ENCODE measurements around the gene MCCD1.
A peak's percentile ranks its signal among the peaks of the same experiment; 100 is the strongest.
"Not testable (repeated sequence)": the region's sequence is repeated elsewhere in the genome, so short reads cannot be mapped to it uniquely, and the experiment has no call there.

The MCCD1 gene, protein sequence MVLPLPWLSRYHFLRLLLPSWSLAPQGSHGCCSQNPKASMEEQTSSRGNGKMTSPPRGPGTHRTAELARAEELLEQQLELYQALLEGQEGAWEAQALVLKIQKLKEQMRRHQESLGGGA

DNA sequence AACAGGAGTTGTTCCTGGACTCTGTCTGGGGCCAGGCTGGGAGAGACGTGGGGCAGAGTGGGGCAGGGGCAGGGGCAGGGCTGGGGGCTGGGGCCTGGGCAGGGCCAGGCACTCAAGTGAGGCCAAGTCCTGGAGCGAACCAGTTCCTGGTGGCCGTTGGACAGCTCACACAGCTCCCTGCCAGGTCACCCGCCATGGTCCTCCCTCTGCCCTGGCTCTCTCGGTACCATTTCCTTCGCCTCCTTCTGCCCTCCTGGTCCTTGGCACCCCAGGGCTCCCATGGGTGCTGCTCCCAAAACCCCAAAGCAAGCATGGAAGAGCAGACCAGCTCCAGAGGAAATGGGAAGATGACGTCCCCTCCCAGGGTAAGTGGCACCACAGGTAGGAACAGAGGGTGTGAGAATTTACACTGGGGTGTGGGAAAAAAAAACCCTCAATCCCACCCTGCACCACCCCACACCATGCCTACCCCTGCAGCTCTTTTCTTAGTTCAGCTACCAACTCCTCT lies at the start of gene MCCD1:
Gene MCCD1, plus strand, starts transcription at position 142 of the 508 bp plus-strand sequence. Its CDS starts 53 bp downstream, at position 195.
- DNase-seq (ENCODE audit: low read depth): no peak

DNA sequence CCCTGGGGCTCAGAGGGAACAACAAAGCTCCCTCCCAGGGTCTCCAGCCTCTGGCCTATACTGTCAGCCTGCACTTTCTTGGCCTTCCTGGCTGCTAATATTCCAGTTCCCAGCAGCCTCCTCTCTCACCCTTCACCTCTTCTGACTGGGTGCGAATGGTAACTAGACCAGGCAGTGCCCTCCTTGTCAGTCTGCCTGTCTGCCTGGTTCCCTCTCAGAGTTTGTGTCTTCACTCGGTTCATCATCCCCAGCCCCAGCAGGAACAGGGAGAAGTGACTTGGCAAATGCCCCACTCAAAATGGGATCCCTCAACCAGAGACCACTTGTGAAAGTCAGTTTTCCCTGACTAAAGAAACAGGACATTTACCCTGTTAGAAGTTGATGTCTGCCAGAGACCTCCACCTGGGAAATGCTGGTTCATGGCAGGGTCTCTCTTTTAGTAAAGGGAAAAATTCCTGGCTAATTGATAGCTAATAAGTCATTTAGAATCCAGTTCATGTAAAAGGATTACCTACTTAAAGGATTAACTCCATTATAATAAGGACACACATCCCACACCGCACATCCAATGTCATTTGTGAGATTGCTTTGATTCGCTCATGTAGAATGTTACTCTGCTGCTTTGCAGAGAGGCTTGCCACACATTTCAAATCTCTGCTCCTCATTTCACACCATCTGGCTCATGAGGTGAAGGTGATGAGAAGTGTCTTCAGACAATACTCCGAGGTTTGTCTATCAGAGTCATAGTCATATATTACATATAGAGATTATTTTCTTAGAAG lies 49.4 kb upstream of the MCCD1 start:
- no peak for DNase-seq (ENCODE audit: low read depth)

DNA sequence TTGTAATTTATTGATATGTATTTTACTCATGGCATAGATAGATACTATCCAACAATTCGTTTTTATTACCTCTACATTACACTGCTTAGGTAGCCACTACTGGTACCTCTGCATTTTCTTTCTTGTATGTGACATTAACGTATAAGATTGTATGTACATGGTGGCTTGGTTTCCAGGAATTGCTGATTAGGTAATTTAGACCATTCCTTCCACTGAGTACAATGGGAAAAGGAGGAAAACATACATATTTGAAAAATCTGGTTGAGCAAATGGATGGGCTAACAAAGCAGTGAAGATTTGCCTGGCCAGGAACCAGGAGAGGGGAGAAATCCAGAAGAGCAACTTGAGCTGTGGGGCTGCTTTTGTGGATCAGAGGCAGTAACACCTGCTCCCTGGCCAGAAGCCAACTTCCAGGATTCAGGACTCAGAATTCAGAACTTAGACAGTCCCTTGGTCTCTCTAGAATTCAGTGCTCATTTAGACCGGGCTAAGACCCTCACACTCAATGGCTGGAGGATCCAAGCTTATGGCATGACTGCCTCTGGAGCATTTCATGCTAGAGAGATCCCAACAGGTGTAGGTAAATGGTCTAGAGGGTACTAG lies 48.7 kb upstream of the MCCD1 start:
- DNase-seq (ENCODE audit: low read depth): no peak

DNA sequence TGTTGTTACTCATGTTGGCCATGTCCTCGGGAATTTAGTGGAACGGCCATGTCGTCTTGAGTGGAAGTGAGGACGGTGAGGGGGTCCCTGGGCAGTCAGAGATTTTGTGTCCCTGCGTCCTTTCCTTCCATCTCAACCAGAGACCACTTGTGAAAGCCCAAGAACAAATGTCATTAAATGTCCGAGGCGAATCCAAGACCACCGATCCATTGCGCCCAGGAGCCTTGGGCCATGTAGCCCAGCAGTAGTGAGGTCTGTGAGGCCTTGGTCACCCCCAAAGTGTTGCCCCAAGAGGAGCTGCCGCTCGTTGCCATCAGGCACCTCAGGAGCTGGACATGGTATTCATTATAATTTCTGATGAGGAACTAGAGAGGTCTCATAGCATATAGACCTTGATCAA lies 48.2 kb upstream of the MCCD1 start:
- no peak for DNase-seq (ENCODE audit: low read depth)

DNA sequence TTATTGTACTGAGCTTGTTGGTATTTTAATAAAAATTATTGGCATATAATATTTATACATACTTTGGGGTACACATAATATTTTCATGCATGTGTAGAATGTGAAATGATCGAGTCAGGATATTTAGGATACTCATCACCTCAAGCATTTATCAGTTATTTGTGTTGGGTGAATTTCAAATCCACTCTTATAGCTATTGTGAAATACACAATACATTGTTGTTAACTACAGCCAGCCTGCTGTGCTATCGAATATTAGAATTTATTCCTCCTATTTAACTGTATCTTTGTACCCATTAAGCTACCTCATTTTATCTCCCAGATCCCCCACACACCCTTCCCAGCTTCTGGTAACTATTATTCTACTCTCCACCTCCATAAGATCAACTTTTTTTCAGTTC lies 45.4 kb upstream of the MCCD1 start:
- DNase-seq (ENCODE audit: low read depth): no peak

DNA sequence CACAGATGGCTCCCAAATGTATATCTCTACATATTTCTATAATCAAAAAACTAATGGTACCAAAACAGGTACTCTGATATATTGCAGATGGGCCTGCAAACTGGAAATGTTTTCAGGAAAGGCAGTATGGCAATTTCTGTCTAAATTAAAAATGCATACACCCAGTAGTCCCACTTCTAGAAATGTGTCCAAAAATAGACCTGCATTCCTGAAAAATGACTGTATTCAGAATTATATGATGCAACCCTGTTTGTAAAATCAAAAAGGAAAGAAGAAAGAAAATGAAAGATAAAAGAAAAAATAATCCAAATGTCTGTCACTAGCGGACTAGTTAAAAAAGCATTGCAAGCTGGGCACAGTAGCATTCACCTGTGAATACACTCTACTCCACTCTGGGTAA lies 43.7 kb upstream of the MCCD1 start:
- DNase-seq (ENCODE audit: low read depth): no peak

DNA sequence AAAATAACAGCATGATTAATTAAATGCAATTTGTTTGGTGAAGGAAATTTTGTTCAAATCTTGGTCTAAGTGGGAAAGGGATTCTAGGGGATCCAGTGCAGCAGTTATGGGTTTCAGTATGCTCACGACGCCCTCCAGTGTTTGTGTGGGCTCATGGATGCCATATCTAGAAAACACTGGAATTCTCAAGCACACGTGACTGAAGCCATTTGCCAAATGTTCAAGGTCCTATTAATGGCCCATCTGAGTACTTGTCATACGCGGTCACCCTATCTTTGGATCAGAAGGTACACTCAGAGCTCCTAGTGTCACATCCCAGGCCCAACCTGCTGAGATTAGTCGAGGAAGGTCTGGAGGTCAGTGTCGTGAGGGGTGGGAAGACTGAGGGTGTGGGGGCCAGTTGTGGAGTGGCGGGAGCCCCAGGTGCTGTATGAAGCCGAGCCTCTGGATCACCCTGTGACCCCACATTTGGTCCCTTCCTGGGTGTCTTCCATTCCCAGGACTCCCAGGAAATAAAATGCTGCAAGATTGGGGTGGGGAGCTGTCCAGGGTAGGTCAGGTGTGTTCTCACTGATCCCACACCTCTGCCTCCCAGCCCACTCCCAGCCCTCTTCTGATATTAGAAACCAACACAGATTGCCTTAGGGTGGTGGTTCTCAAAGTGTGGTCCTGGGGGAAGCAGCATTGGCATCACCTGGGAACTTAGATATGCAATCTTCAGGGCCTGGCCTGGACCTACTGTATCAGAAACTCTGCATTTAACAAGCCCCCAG lies 42.5 kb upstream of the MCCD1 start:
- DNase-seq (ENCODE audit: low read depth): not testable (repeated sequence)

DNA sequence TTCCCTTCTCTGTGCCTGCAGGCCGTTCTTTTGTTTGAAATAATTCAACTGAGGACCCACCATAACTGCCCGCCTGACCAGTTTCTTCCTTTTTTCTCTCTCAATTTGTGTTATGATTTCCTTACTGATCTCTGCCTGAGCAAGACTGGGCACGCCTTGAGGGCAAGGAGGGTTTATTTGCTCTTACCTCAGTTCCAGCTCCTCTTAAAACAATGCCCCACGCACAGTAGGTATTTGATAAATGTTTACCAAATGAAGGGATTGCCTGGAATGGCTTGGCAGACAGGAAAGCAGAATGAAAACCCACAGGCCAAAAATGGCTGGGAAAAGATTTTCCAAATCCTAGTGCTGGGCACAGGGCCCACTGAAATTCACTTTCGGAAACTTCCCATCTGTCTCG lies 41.1 kb upstream of the MCCD1 start:
- DNase-seq (ENCODE audit: low read depth): not testable (repeated sequence)

DNA sequence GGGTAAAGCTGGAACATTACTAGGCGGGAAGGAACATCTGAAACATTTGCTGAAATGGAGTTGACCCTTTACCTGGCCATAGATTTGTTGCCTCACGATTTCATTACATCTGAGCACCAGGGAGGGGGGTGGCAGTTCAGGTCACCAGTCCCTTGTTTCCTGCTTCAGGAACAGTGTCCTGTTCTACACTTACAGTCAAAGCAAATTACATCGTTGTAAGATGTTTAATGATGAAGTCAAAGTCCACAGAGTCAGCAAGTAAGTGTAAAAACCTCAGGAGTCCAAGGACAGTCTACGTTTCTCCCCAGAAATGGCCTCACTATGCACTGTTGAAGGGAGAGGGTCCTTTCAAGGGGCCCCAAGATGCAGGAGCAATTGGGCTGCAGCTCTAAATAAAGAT lies 39.7 kb upstream of the MCCD1 start:
- DNase-seq (ENCODE audit: low read depth): no peak

DNA sequence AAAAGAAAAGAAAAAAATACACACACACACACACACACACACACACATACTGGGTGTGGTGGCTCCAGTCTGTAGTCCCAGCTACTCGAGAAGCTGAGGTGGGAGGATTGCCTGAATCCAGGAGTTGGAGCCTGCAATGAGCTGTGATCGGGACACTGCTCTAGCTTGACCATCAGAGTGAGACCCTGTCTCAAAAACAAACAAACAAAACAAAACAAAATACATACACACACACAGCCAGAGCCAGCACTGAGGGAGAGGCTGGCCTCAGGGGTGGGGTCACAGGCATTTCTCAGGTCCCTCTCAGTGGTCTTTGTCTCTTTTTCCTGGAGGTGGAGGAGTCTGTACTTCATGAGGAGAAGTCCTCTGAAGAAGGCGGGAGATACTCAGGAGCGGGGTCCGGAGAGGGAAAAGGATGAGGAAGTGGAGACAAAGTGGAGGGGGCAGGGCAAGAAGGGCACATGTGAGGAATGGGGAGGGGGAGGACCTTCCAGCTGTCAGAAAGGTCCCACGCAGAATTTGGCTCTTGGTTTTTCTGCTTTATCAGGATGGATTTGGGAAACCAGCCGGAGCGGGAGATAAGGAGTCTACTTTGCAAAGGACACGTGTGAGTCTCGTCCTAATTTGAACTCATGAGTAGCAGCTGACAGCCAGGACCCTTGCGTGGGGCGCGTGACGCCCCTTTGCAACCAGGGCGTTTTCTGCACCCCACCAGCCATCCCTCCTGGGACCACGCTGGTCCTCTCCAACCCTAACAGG lies 38.5 kb upstream of the MCCD1 start:
- DNase-seq (ENCODE audit: low read depth): no peak

DNA sequence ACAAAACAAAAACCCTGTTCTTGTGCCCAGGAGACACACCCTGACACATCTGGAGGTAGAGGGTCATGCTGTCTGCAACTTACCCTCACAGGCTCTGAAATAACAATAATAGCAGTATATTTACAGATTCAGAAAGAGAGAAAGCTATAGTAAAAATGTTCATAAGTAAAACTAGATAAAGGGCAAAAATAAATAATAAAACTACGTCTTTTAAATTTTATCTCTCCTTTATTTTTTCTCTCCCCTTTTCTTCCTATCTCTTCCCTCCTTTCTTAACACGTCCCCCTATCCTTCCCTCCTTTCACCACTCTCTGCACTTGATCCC lies 35.2 kb upstream of the MCCD1 start:
- DNase-seq (ENCODE audit: low read depth): not testable (repeated sequence)

DNA sequence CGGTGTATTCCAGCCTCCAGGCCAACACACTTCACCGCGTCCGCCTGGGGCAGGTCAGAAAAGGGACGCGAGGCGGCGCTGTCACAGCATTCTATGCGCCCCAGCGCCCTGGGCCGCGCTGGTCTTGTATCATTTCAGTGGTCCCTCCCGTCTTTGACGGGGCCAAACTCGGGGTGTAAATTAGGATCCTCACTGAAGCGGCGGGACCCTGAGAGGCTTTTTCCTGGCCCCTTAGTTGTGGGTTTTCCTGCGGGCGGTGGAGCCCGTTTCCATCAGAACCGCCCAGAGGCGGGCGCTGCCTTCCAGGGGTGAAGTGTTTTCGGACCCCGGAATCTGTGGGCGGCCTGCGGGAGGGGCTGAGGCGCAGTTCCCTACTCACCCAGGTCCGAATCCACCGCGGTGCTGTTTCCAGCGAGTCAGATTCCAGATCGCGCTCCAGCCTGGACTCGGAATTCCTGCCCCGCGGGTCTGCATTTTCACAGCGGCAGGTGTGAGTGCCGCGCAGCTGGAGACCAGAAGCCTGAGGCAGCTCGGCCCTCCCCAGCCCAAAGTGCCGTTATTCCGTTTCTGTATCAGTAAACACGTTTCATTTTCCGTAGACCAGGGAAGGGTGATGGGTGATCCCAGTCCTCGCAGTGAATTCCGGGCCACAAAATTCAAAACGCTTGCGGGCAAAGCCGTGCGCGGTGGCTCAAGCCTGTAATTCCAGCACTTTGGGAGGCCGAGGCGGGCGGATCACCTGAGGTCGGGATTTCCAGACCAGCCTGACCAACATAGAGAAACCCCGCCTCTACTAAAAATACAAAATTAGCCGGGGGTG lies 34.7 kb upstream of the MCCD1 start:
- peak; percentile 69 for DNase-seq (ENCODE audit: low read depth)

DNA sequence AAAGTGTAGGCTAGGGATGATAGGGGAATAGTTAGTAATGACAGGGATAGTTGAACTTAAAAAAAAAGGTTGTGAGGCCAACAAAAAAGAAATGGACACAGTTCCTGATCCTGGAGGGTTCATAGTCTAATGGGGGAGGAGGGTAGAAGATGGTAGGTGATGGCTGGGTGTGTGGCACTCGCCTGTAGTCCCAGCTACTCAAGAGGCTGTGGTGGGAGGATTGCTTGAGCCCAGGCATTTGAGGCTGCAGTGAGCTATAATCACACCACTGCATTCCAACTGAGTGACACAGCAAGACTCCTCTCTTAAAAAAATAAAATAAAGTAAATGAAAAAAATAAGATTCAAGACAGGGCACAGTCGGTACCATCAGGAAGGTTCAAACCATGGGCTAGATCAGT lies 33.2 kb upstream of the MCCD1 start:
- no peak for DNase-seq (ENCODE audit: low read depth)

DNA sequence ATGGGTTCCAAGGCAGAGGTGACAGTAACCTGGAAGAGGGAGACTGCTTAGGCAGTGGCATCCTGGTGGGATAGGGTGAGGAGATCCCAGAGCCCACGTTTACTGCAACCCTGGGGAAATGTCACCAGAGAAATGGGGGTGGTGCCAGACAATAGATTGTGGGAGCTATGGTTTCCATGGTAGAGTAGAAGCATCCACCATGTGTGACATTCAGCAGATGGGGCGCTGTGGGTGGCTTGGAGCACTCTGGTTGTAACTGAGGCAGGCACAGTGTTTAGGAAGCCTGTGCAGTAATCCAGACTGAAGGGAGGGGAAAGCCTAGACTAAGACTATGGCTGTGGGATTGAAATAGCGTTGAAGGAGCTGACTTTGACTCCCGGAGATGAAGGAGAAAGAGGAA lies 31.9 kb upstream of the MCCD1 start:
- not testable (repeated sequence) for DNase-seq (ENCODE audit: low read depth)

DNA sequence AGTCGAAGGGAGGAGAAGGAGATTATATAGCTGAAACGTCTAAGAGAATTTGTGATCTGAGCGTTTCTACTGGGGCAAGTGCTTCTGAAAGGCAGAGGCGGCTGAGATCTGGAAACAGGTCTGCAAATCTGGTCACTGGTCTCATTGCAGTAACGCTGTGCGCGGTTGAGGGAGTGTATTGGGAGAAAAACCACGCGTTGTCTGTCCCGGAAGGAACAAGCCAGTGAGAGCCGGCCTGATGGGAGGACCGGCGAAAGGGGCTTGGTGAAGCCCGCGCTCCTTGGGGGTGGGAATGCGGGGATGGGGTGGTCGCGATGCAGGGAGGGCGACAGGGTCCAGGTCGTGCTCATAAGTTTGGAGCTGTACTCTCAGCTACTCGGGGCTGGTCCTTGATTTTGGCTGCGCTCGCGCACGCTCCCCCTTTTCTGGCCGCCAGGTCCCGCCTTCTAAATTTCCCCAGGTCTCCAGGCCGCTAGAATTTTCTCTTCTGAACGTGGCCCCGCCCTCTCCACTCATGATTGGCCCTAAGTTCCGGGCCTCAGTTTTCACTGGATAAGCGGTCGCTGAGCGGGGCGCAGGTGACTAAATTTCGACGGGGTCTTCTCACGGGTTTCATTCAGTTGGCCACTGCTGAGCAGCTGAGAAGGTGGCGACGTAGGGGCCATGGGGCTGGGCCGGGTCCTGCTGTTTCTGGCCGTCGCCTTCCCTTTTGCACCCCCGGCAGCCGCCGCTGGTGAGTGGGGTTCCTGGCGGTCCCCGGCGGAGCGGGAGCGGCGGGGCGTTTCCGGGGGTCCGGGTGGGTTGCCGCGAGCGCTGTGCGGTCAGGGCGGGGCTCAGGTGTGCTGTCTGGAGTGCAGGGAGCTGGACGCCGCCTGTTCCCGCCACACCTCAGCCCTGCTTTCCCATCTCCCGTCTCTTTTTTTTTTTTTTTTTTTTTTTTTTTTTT lies 31.0 kb upstream of the MCCD1 start, which contains the start of gene MICB:
Gene MICB, plus strand, starts transcription at position 615 of the 946 bp plus-strand sequence. Its CDS starts 49 bp downstream, at position 664.
- DNase-seq (ENCODE audit: low read depth): peak; percentile 73

DNA sequence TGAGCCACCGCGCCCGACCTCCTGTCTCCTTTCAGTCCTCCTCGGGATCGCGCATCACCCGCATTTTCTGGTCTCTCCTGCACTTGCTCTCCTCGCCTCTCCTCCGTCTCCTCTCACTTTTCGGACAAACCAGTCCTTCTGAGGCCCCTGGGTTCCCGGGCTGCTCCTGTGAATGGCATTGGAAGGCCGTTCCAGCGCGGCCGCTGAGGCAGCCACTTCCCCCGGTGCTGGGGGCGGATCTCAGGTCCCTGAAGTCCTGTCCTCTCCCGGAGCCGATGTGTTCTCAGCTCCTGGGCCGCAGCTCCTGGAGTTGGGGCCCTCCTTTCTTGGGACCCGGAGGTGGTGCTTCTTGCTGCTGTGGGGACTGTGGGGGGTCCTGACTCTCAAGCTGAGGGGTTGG lies 30.0 kb upstream of the MCCD1 start:
- no peak for DNase-seq (ENCODE audit: low read depth)

DNA sequence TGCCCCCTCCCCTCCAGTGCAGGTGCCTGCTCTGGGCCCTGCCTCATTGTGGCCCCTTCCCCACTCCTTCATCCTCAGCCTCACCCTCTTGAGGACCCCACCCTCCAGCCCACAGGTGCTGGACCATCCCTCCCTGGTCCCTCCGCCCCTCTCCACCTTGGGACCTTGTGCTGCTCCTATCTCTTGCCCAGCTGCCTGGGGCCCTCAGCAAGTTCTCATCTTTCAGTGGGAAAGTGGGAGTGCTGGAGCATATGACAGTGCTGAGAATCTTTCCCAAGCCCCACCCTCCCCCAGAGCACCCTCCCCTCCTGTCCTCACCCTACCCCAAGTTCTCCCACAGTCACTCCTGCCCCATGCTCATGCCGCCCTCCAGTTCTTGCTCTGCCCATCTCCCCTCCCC lies 29.1 kb upstream of the MCCD1 start:
- DNase-seq (ENCODE audit: low read depth): not testable (repeated sequence)

DNA sequence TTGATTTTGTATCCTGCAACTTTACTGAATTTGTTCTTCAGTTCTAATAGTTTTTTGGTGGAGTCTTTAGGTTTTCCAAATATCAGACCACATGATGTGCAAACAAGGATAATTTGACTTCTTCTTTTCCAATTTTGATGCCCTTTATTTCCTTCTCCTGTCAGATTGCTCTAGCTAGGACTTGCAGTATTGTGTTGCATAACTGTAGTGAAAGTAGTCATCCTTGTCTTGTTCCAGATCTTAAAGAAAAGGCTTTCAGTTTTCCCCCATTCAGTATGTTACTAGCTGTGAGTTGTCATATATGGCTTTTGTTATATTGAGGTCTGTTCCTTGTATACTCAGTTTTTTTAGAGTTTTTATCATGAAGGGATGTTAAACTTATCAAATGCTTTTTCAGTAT lies 26.2 kb upstream of the MCCD1 start:
- no peak for DNase-seq (ENCODE audit: low read depth)

DNA sequence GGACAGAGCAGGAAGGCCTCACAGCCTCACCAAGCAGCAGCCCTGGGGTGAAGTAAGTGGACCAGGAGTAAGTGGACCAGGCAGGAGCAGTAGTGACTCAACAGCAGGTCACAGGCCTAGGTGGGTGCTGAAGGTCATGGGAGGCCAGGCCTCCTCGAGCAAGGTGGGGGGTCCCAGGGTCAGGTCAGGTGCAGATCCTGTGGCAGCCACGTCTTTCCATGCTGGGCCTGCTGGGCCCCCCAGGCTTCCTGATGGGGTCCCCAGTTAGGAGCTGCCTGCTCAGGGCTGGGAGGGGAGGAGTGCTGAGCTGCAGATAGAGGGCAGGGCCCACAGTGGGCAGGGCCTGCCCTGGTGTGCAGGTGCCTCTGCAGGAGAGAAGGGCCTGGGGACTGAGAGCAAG lies 19.7 kb upstream of the MCCD1 start:
- not testable (repeated sequence) for DNase-seq (ENCODE audit: low read depth)

DNA sequence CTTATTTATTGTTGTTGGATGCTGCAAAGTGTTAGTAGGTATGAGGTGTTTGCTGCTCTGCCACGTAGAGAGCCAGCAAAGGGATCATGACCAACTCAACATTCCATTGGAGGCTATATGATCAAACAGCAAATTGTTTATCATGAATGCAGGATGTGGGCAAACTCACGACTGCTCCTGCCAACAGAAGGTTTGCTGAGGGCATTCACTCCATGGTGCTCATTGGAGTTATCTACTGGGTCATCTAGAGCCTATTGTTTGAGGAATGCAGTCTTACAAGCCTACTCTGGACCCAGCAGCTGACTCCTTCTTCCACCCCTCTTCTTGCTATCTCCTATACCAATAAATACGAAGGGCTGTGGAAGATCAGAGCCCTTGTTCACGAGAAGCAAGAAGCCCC lies 18.8 kb upstream of the MCCD1 start:
- no peak for DNase-seq (ENCODE audit: low read depth)
